ENCODE measurements around the gene DYNC1H1. TPM values are rescaled to one million over a fixed set of nuclear protein-coding genes. Genes with fewer than 3 reads are reported as not detected.

Gene DYNC1H1
- total and polyA plus RNA-seq, 2 of the 13 experiments (the other 11 are each of a cell fraction or from before 2014, with no cell fraction given) = 74.4 to 239 TPM

DNA sequence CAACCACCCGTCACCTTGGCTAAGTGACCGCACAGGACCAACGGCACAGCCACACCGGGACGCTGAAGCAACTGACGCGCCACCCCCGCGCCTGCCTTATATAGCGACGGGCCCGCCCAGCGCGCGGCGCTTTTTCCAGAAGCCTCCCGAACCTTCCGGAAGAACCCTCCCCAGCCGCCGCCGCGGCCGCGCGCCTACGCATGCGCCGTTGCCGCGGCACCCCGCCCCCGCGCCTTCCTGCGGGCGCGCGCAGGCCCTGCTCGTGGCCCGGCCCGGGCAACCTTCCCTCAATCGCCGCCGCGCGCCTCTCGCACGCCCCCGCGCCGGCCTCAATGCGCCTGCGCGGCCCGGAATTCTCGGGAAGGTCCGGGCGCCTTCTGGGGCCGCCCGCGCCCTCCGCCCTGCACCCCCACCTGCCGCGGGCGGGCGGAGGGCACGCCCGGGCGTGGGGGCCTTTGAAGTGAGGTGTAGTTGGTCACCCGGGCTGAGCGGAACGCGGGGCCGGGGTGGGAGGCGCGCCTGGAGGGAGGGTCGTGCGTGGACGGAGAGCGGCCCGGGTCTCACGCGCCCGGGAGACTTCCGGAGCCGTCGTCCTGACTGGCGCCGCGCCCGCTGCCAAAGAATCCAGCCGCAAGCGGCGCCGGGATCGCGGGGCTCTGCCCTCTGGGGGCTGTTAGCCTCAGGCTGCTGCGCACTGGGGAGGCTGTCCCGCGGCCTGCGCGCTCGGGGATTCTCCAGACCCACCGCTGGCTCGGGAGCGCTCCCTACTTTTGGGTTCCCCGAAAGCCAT, 122.8 kb downstream of the DYNC1H1 start, which contains the start of gene HSP90AA1 (continued):
- TF ChIP-seq TCF7 (IDR thresholded peaks at IDR 0.05; ENCODE audit: low read depth) (no peak), ZNF235 (CRISPR knock-in tag; IDR thresholded peaks at IDR 0.05; ENCODE audit: borderline replicate concordance) (peak; percentile 69; the same call in 1 of the 2 replicates), TBL1XR1 (IDR thresholded peaks at IDR 0.05; ENCODE audit: borderline replicate concordance, low read length, partially characterized antibody) (no peak), SIN3B (IDR thresholded peaks at IDR 0.05; ENCODE audit: low read length) (no peak), ARID2 (CRISPR knock-in tag; IDR thresholded peaks at IDR 0.05; ENCODE audit: borderline replicate concordance) (no peak), TEAD3 (CRISPR knock-in tag; optimal IDR thresholded peaks at IDR 0.05; ENCODE audit: borderline replicate concordance) (peak; percentile 48), ARNTL (CRISPR knock-in tag; IDR thresholded peaks at IDR 0.05) (no peak), TEAD2 (CRISPR knock-in tag; IDR thresholded peaks at IDR 0.05) (no peak), ZNF224 (CRISPR knock-in tag; IDR thresholded peaks at IDR 0.05) (peak; percentile 55; the same call in 1 of the 2 replicates), BRCA1 (CRISPR knock-in tag; IDR thresholded peaks at IDR 0.05) (peak; percentile 20; the same call in 1 of the 2 replicates), ZNF256 (CRISPR knock-in tag; conservative IDR thresholded peaks at IDR 0.05) (no peak), ISL2 (CRISPR knock-in tag; IDR thresholded peaks at IDR 0.05) (no peak), ZNF557 (CRISPR knock-in tag; IDR thresholded peaks at IDR 0.05) (0 out of 2 replicates have a peak, but pooled peaks have one; percentile 83), POGZ (CRISPR knock-in tag; IDR thresholded peaks at IDR 0.05) (peak; percentile 62), STAT5B (CRISPR knock-in tag; IDR thresholded peaks at IDR 0.05) (peak; percentile 65; the same call in 1 of the 2 replicates), GATAD1 (CRISPR knock-in tag; IDR thresholded peaks at IDR 0.05) (peak; percentile 43), ZNF33A (CRISPR knock-in tag; IDR thresholded peaks at IDR 0.05; ENCODE audit: borderline replicate concordance) (no peak), KLF11 (CRISPR knock-in tag; IDR thresholded peaks at IDR 0.05) (no peak), NFRKB (IDR thresholded peaks at IDR 0.05) (no peak), FOXO1 (CRISPR knock-in tag; IDR thresholded peaks at IDR 0.05) (peak; percentile 27; the same call in 1 of the 2 replicates), SIN3A (IDR thresholded peaks at IDR 0.05; ENCODE audit: borderline replicate concordance, low read depth, low read length) (peak; percentile 79; the same call in 1 of the 2 replicates), ZNF180 (CRISPR knock-in tag; IDR thresholded peaks at IDR 0.05; ENCODE audit: borderline replicate concordance, low read depth) (no peak), PAX8 (CRISPR knock-in tag; IDR thresholded peaks at IDR 0.05; ENCODE audit: borderline replicate concordance) (peak; percentile 29; the same call in 1 of the 2 replicates)
- TF ChIP-seq, protein P1, sequence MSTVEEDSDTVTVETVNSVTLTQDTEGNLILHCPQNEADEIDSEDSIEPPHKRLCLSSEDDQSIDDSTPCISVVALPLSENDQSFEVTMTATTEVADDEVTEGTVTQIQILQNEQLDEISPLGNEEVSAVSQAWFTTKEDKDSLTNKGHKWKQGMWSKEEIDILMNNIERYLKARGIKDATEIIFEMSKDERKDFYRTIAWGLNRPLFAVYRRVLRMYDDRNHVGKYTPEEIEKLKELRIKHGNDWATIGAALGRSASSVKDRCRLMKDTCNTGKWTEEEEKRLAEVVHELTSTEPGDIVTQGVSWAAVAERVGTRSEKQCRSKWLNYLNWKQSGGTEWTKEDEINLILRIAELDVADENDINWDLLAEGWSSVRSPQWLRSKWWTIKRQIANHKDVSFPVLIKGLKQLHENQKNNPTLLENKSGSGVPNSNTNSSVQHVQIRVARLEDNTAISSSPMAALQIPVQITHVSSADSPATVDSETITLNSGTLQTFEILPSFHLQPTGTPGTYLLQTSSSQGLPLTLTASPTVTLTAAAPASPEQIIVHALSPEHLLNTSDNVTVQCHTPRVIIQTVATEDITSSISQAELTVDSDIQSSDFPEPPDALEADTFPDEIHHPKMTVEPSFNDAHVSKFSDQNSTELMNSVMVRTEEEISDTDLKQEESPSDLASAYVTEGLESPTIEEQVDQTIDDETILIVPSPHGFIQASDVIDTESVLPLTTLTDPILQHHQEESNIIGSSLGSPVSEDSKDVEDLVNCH (CRISPR knock-in tag; IDR thresholded peaks at IDR 0.05) = 0 out of 2 replicates have a peak, but pooled peaks have one; percentile 21
- TF ChIP-seq, protein P2, sequence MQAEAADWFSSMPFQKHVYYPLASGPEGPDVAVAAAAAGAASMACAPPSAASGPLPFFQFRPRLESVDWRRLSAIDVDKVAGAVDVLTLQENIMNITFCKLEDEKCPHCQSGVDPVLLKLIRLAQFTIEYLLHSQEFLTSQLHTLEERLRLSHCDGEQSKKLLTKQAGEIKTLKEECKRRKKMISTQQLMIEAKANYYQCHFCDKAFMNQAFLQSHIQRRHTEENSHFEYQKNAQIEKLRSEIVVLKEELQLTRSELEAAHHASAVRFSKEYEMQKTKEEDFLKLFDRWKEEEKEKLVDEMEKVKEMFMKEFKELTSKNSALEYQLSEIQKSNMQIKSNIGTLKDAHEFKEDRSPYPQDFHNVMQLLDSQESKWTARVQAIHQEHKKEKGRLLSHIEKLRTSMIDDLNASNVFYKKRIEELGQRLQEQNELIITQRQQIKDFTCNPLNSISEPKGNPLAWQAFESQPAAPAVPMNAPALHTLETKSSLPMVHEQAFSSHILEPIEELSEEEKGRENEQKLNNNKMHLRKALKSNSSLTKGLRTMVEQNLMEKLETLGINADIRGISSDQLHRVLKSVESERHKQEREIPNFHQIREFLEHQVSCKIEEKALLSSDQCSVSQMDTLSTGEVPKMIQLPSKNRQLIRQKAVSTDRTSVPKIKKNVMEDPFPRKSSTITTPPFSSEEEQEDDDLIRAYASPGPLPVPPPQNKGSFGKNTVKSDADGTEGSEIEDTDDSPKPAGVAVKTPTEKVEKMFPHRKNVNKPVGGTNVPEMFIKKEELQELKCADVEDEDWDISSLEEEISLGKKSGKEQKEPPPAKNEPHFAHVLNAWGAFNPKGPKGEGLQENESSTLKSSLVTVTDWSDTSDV (CRISPR knock-in tag; IDR thresholded peaks at IDR 0.05) = peak; percentile 8; the same call in 1 of the 2 replicates
- TF ChIP-seq, protein P3, sequence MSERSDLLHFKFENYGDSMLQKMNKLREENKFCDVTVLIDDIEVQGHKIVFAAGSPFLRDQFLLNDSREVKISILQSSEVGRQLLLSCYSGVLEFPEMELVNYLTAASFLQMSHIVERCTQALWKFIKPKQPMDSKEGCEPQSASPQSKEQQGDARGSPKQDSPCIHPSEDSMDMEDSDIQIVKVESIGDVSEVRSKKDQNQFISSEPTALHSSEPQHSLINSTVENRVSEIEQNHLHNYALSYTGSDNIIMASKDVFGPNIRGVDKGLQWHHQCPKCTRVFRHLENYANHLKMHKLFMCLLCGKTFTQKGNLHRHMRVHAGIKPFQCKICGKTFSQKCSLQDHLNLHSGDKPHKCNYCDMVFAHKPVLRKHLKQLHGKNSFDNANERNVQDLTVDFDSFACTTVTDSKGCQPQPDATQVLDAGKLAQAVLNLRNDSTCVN (CRISPR knock-in tag; IDR thresholded peaks at IDR 0.05; ENCODE audit: borderline replicate concordance) = peak; percentile 89
